Esophagus muscularis mucosa (tissue), 4 donors: Measurements from ENCODE around the gene HOXD13.

ENCODE experiments used
- EP300 ChIP-seq: sonication (generic); formaldehyde crosslinking; IDR thresholded peaks from one replicate; pipeline ENCODE4 v1.6.1; 2017; ENCODE audit warnings: antibody characterized with exemption
- POLR2A ChIP-seq: fragments of 450-650 bp; IDR thresholded peaks from one replicate; pipeline ENCODE4 v1.6.1; 2017; ENCODE audit warnings: antibody characterized with exemption, moderate library complexity, mild to moderate bottlenecking, low read depth
- TF ChIP-seq, protein P1 (sequence below), 3 experiments: fragments of 200-600 bp in 2 of 3; fragments of 450-650 bp in 1 of 3; sonication (generic) in 2 of 3; IDR thresholded peaks; one replicate each; pipeline ENCODE4 v1.5.1; 2017 to 2019; ENCODE audit warnings: antibody characterized with exemption in 3 of 3, mild to moderate bottlenecking in 2 of 3, moderate library complexity in 1 of 3

DNA sequence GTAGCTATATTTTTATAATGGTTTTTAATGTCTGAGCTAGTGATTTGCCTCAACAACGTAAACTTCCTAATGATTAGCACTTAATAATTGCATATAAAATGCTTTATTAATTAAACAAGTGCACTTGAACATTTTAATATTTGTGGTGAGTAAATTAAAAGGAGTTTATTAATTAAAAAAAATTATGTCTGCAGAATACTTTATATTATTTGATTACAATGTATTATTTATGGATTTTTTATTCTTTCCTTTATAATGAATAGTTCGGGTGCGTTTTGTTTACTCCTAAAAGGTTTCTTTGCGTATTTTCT, 39.3 kb downstream of the HOXD13 start:
- TF ChIP-seq POLR2A, result no peak
- TF ChIP-seq, protein P1, sequence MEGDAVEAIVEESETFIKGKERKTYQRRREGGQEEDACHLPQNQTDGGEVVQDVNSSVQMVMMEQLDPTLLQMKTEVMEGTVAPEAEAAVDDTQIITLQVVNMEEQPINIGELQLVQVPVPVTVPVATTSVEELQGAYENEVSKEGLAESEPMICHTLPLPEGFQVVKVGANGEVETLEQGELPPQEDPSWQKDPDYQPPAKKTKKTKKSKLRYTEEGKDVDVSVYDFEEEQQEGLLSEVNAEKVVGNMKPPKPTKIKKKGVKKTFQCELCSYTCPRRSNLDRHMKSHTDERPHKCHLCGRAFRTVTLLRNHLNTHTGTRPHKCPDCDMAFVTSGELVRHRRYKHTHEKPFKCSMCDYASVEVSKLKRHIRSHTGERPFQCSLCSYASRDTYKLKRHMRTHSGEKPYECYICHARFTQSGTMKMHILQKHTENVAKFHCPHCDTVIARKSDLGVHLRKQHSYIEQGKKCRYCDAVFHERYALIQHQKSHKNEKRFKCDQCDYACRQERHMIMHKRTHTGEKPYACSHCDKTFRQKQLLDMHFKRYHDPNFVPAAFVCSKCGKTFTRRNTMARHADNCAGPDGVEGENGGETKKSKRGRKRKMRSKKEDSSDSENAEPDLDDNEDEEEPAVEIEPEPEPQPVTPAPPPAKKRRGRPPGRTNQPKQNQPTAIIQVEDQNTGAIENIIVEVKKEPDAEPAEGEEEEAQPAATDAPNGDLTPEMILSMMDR (IDR thresholded peaks at IDR 0.05), result no peak
- no peak for TF ChIP-seq EP300
